DMS153 treated with DMSO at 0.1 percent for 48 hours (cell line): ENCODE measurements around the gene ELL.

Experiments
- DNase-seq: peaks from one replicate; lab custom pipeline; 2025; ENCODE audit not compliant: unreplicated experiment; lab: John Stamatoyannopoulos, UW

The ELL gene

GRCh38 chr19:18424890-18425514, 96.9 kb downstream of the ELL start:
- no peak for DNase-seq

- no peak for DNase-seq
These were observed 97.6 kb downstream of the ELL start for GRCh38 chr19:18424122-18424889.

GRCh38 chr19:18423258-18424020, 98.4 kb downstream of the ELL start:
- no peak for DNase-seq

- DNase-seq: no peak
These were observed 99.2 kb downstream of the ELL start for GRCh38 chr19:18422530-18423191.

- DNase-seq: no peak
These were observed 100.4 kb downstream of the ELL start for GRCh38 chr19:18421371-18421959.

GRCh38 chr19:18420930-18421329, 100.9 kb downstream of the ELL start:
- no peak for DNase-seq

- no peak for DNase-seq
These were observed 102.0 kb downstream of the ELL start for GRCh38 chr19:18419699-18420460.

- no peak for DNase-seq
These were observed 102.6 kb downstream of the ELL start, which contains the start of gene SSBP4 for GRCh38 chr19:18419195-18419698. Gene SSBP4 (plus strand): TSS chr19:18419398. CDS start chr19:18419649, 251 bp downstream.

- DNase-seq: no peak
These were observed 103.2 kb downstream of the ELL start for GRCh38 chr19:18418483-18419194.

- no peak for DNase-seq
These were observed 103.8 kb downstream of the ELL start for GRCh38 chr19:18418029-18418482.

GRCh38 chr19:18417250-18418028, 104.4 kb downstream of the ELL start:
- peak; percentile 34 for DNase-seq

GRCh38 chr19:18416778-18417249, 105.1 kb downstream of the ELL start:
- peak; percentile 81 for DNase-seq

- DNase-seq: no peak
These were observed 106.5 kb downstream of the ELL start for GRCh38 chr19:18415178-18415867.

- DNase-seq: no peak
These were observed 107.2 kb downstream of the ELL start for GRCh38 chr19:18414504-18415177.

- no peak for DNase-seq
These were observed 109.1 kb downstream of the ELL start for GRCh38 chr19:18412610-18413239.

- DNase-seq: no peak
These were observed 113.8 kb downstream of the ELL start for GRCh38 chr19:18408053-18408476.

GRCh38 chr19:18406749-18407148, 115.1 kb downstream of the ELL start:
- no peak for DNase-seq
